Right ventricle myocardium inferior (tissue), 1 donor: ENCODE measurements around the gene UBASH3B. TPM values are rescaled to one million over a fixed set of nuclear protein-coding genes. Genes with fewer than 3 reads are reported as not detected.
"Not testable (repeated sequence)": the region's sequence is repeated elsewhere in the genome, so short reads cannot be mapped to it uniquely, and the experiment has no call there.

Experiments used
- ATAC-seq: fragments of 200-7000 bp; cut with Tn5 transposase; one replicate; pipeline ENCODE4 v1.9.1; 2020; ENCODE audit warnings: mild to moderate bottlenecking, moderate library complexity
- DNase-seq: peaks from one replicate; pipeline ENCODE4 v3.0.0; 2021; ENCODE audit errors: missing footprints
- intact Hi-C: fragments of 100-400 bp; cut with DNase I; formaldehyde crosslinking; loops from one replicate; pipeline ENCODE4 v1.11.0; 2022
- total RNA-seq: library from RNA; stranded (reverse); fragmentation: NEBNext Ultra II Directional; extraction: Animal tissue kit (Norgen Biotek cat#: 25700); gene quantifications from one replicate; pipeline ENCODE4 v1.2.1, GENCODE V29; 2021
- donor health status: DM: no; HTN: yes; CAD: no; lungs with severe emphysema.

UBASH3B gene
- total RNA-seq, 1 donor from 2014 or later = 3.5 TPM

GRCh38 chr11:122851366-122851966 is 195.9 kb downstream of the UBASH3B start:
- intact Hi-C loops = no loop called here
- DNase-seq (no peak), ATAC-seq (no peak)

GRCh38 chr11:122852074-122852795 is 196.7 kb downstream of the UBASH3B start:
- intact Hi-C loops = loop anchor here (2.0 kb wide), 1 partner anchor 271 kb away; no protein-coding TSS in a partner anchor
- ATAC-seq = no peak

GRCh38 chr11:122852796-122853160 is 197.3 kb downstream of the UBASH3B start:
- no peak for ATAC-seq
- intact Hi-C loops = loop anchor here (2.0 kb wide), 1 partner anchor 272 kb away; no protein-coding TSS in a partner anchor
- no peak for DNase-seq

More at GRCh38 chr11:122852074-122852795, 196.7 kb downstream of the UBASH3B start:
- DNase-seq = no peak

GRCh38 chr11:122853261-122853660 is 197.7 kb downstream of the UBASH3B start:
- DNase-seq = no peak
- intact Hi-C loops = loop anchor here (2.0 kb wide), 1 partner anchor 272 kb away; no protein-coding TSS in a partner anchor
- ATAC-seq = no peak

- DNase-seq (no peak), ATAC-seq (no peak)
- intact Hi-C loops = loop anchor here (1.0 to 2.0 kb wide), 3 partner anchors 57 to 273 kb away; no protein-coding TSS in a partner anchor
Measured at GRCh38 chr11:122853971-122854446, 198.5 kb downstream of the UBASH3B start.

GRCh38 chr11:122861631-122862030 is 206.1 kb downstream of the UBASH3B start:
- intact Hi-C loops = loop anchor here (2.0 kb wide), 1 partner anchor 161 kb away; no protein-coding TSS in a partner anchor
- no peak for DNase-seq
- ATAC-seq = no peak

GRCh38 chr11:122862091-122862490 is 206.6 kb downstream of the UBASH3B start:
- DNase-seq = no peak
- intact Hi-C loops = loop anchor here (2.0 kb wide), 1 partner anchor 161 kb away; no protein-coding TSS in a partner anchor
- no peak for ATAC-seq

- not testable (repeated sequence) for DNase-seq, ATAC-seq
- intact Hi-C loops = loop anchor here (2.0 kb wide), 1 partner anchor 160 kb away; no protein-coding TSS in a partner anchor
Measured at GRCh38 chr11:122863154-122863553, 207.6 kb downstream of the UBASH3B start.

- no peak for ATAC-seq
- DNase-seq = no peak
- intact Hi-C loops = loop anchor here (2.0 kb wide), 1 partner anchor 159 kb away; no protein-coding TSS in a partner anchor
Measured at GRCh38 chr11:122863704-122864326, 208.3 kb downstream of the UBASH3B start.

Other genes starting within 250 kb of the UBASH3B start
- gene CRTAM, start 182.8 kb downstream of the UBASH3B start, total RNA-seq = 0.11 TPM
- 2.1 TPM for gene JHY, start 227.0 kb downstream of the UBASH3B start, total RNA-seq